GM12891 (cell line): ENCODE results near the gene TIMELESS.
"Not testable (repeated sequence)": the region's sequence is repeated elsewhere in the genome, so short reads cannot be mapped to it uniquely, and the experiment has no call there.

ENCODE experiments used
- POLR2A ChIP-seq: IDR thresholded peaks from 2 replicates; pipeline ENCODE4 v1.6.1; 2011; ENCODE audit warnings: low read depth, low read length, control low read depth
- POLR2AphosphoS5 ChIP-seq: IDR thresholded peaks from 2 replicates; pipeline ENCODE4 v1.6.1; 2011; ENCODE audit warnings: low read depth, low read length, control low read depth

DNA sequence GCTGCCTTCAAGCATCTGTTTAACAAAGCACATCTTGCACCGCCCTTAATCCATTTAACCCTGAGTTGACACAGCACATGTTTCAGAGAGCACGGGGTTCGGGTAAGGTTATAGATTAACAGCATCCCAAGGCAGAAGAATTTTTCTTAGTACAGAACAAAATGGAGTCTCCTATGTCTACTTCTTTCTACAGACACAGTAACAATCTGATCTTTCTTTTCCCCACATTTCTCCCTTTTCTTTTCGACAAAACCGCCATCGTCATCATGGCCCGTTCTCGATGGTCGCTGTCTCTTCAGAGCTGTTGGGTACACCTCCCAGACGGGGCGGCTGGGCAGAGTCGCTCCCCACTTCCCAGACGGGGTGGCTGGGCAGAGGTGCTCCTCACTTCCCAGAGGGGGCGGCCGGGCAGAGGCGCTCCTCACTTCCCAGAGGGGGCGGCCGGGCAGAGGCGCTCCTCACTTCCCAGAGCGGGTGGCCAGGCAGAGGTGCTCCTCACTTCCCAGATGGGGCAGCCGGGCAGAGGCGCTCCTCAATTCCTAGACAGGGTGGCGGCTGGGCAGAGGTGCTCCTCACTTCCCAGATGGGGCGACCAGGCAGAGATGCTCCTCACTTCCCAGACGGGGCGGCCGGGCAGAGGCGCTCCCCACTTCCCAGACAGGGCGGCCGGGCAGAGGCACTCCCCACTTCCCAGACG lies 44.3 kb upstream of the TIMELESS start:
- TF ChIP-seq POLR2A, POLR2AphosphoS5: not testable (repeated sequence)
